Stimulated activated CD4-positive, alpha-beta T cell treated with anti-CD3 and anti-CD28 coated beads, Interleukin-15, amount 100 ng/mL, for 24 hours (primary cell): ENCODE data around the gene DHX16.

Experiments
- DNase-seq: peaks from one replicate; pipeline ENCODE4 v3.0.0-alpha.2; 2020

The DHX16 gene

DNA sequence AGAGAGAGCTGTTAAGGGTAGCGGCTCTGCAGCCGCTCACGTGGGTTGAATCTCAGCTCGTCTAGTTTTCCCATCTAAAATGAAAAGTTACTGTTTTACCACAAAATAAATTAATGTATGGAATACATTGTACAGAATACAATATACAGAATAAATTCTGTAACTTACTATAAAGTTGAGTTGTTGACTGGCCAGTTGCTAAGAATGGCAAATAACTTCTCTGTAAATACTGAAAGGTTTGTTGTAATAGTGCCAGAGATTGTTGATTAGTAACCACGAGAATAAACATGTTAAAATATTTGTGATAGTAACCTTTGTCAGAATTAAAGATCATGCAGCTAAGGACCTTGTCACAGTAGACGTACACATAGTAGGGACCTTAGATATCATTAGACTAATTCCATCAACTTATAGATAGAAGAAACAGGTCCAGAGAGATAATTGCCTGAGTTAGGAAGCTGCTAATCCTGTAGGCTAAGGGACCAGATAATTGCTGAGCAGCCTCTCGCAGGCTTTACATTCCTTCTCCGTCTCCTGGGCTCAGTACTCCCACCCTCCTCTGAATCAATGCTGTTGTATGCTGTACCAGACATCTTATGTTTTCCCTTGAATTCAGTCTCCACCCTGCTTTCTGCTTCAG lies 18.5 kb upstream of the DHX16 start:
- DNase-seq: no peak

GRCh38 chr6:30690403-30691207 lies 17.8 kb upstream of the DHX16 start, which contains the start of gene NRM:
Gene NRM (minus strand): TSS chr6:30690984. CDS start chr6:30690974, 10 bp downstream.
- DNase-seq: peak; percentile 87

DNA sequence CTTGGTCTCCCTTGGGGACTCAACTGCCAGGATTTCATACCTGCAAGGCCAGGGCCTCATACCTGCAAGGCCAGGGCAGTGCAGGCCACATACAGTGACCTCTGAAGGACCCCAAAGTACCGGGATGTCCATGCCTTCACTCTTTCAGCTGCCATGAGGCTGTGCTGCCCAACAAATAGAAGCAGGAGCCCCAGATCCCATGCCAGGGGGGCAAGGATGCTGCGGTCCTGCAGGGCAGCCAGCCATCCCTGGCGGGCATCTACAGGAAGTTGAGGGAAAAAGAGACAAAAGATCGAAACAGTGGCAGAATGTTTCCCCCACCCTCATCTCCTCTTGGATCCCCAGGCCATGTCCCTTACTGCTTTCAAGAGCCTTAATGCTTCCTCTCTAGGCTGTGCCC lies 17.2 kb upstream of the DHX16 start:
- no peak for DNase-seq

GRCh38 chr6:30689022-30689865 lies 16.4 kb upstream of the DHX16 start:
- DNase-seq: no peak

DNA sequence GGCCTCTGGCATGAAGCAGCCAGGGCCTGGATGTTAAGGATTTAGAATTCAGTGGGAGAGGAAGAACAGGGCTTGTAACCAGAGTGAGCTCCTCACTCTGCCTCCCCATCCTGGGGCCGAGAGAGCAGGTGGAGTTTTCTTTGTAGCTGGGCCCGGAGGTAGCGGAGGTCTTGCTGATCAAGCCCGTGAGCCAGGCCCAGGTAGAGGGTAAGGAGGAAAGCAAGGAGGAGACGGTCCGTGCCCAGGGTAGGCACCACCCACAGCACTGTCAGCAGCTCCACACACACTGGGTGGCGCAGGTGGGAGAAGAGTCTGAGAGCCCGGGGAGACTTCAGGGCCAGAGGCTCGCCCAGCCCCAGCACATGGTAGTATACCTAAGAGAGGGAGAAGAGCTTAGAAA lies 15.8 kb upstream of the DHX16 start:
- no peak for DNase-seq

- no peak for DNase-seq
Observed at GRCh38 chr6:30687659-30688431, 15.0 kb upstream of the DHX16 start.

DNA sequence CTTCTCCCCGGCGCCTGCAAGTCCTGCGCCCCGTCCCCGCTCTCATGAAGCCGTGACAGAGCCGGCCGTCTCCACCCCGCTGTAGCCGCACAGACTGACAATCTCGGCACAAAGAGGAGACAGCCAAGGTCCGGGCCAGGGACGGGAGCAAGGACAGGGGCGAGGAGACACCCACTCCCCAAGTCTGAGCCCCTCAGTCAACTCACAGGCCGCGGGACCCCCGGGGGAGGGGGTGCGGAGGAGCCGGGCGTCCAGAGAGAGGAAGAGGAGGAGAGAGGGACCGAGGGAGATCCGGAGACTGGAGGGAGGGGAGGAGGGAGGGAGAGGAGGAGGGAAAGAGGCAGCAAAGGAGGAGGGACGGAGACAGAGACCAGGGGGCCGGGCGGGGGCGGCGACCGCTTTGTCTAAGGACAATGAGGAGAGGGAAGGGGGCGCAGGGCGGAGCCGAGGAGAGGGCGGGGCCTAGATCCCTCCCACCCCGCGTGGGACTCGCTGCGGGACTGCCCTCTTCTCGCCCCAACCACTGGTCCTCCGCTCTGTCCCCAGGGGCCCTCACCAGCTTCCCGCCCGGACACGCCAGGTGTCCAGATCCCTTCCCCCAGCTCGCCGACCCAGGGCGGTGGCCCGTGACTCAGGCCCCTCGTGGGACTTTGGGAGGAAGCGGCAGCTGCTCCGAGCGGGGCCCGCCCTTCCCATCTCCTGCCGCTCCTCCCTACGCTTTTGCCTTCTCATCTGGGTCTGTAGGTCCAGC lies 14.3 kb upstream of the DHX16 start:
- peak; percentile 97 for DNase-seq

- DNase-seq: peak; percentile 93
Observed at GRCh38 chr6:30686009-30686907, 13.5 kb upstream of the DHX16 start, which contains the start of gene PPP1R18. Gene PPP1R18 (minus strand): TSS chr6:30686645. CDS start chr6:30686018, 627 bp downstream.

- peak; percentile 40 for DNase-seq
Observed at GRCh38 chr6:30685157-30686008, 12.6 kb upstream of the DHX16 start.

DNA sequence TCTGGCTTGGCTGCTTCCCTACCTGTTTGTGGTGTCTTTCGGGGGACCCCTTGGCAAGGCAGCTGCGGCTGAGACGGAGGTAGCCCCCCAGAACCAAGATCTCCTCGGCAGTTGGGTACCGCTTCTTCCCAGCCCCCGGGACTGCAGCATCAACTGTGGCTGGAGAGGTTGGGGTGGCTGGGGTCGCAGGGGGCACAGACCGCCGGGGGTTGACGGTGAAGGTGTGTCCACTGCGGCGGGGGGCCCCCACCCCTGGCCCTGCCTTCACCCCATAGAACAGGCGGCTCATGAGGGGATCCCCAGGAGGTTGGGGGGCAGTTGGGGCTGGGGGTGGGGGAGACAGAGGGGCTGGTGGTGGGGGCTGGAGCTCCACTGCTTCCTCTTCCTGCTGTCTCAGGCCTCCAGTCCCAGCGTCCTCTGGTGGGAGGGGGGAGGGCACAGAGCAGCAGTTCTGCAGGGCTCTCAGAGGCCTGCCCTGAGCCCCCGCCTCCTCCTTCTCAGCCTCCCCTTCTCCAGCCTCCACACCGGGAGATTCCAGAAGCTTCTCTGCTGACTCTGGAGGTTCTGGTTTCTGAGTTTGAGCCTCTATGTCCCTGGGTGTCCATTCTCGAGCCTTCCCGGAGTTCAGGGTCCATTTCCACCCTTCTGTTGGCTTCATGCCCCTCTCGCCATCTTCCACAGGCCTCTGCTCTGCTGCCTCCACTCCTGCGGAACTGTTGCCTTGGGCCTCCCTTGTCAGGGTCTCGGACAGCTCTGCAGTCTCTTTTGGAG lies 11.8 kb upstream of the DHX16 start:
- peak; percentile 78 for DNase-seq

- DNase-seq: no peak
Observed at GRCh38 chr6:30683980-30684338, 11.2 kb upstream of the DHX16 start.

DNA sequence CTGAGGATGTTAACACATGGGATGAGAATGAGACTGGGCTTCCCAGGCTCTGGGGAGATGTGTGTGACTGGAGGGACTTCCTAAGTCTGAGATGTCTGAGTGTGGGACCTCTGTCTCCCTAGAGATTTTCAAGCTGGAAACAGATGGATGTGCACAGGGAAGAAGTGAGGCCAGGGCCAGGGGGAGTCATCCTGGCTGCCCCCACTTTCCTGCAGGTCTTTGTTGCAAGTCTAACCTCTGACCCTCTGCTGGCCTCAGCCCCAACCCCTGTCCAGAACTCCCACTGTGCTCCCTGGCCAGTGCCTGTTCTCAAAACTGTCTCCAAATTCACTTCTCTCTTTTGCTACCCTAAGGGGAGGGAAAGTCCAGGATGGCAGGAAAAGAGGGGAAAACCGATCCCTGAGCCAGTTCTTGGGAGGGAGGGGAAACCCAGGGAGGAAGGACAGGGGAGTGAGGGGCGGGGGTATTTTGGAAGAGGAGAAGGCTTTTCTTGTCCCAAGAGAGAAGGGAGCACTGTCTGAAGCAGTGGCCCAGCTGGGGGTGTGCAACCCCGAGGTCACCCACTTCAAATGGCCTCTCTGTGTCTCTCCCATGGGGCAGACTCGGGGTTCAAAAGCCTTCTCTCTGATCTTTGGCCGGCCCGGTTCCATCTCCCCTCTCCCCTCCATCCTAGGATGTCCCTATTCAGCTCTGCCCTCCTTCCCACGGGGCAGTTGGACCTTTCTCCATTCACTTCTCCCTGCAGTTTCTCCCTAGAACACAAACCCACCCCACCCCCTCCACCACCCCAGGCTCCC lies 10.6 kb upstream of the DHX16 start:
- no peak for DNase-seq

- DNase-seq: peak; percentile 89
Observed at GRCh38 chr6:30682143-30683117, 9.6 kb upstream of the DHX16 start.

- peak; percentile 16 for DNase-seq
Observed at GRCh38 chr6:30681766-30682142, 8.9 kb upstream of the DHX16 start.

GRCh38 chr6:30679765-30680535 lies 7.1 kb upstream of the DHX16 start:
- DNase-seq: no peak
